Right hindlimb (tissue), 1 donor: ENCODE measurements around the gene ANKRD2.
"Not testable (repeated sequence)": the region's sequence is repeated elsewhere in the genome, so short reads cannot be mapped to it uniquely, and the experiment has no call there.

Source experiments
- DNase-seq: peaks from one replicate; pipeline ENCODE4 v3.0.0-alpha.2; 2018

Gene ANKRD2

GRCh38 chr10:97572214-97572989, at the start of gene ANKRD2:
Gene ANKRD2 (plus strand): TSS chr10:97572779. CDS start chr10:97572789, 10 bp downstream.
- peak; percentile 79 for DNase-seq

DNA sequence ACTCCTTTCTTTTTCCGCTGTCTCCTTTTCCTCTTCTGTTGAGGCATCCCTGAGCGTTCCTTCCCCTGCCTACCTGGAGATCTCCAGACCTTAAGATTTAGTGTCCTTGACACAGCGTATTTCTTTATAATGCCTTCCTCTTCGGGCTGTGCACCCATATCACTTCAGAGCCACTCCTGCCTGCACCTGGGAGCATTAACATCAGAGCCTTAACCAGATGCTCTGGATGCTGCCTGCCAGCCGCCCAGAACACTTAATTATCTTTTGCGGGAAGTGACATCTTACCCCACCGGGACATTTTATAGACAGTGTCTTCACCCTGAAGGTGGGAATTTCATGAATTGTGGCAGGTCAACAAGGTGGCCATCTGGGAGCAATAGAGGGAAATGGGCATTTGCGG, 49.6 kb upstream of the ANKRD2 start:
- no peak for DNase-seq

DNA sequence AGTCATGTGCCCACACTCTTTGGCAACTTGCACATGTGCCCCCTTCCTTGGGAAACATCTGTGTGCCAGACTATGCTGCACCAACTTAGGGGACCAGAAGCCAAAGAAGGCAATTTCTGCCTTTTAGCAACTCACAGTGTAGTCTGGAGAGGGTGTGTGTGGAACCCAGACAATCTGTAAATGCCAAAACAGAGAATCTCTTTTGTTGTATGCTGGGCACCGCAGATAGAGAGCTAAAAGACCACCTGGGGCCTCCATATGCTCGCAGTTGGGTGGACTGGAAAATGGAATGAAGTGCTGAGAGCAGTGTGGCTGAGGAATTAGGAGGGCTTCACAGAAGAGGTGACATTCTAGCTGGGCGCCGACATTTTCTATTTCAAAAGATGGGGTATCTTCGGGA, 47.5 kb upstream of the ANKRD2 start:
- DNase-seq, result no peak

GRCh38 chr10:97525683-97526110, 46.9 kb upstream of the ANKRD2 start:
- no peak for DNase-seq

DNA sequence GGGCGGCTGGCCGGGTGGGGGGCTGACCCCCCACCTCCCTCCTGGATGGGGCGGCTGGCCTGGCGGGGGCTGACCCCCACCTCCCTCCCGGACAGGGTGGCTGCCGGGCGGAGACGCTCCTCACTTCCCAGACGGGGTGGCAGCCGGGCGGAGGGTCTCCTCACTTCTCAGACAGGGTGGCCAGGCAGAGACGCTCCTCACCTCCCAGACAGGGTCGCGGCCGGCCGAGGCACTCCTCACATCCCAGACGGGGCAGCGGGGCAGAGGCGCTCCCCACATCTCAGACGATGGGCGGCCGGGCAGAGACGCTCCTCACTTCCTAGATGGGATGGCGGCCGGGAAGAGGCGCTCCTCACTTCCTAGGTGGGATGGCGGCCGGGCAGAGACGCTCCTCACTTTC, 43.7 kb upstream of the ANKRD2 start:
- DNase-seq, result not testable (repeated sequence)

GRCh38 chr10:97529685-97530465, 42.7 kb upstream of the ANKRD2 start:
- no peak for DNase-seq

DNA sequence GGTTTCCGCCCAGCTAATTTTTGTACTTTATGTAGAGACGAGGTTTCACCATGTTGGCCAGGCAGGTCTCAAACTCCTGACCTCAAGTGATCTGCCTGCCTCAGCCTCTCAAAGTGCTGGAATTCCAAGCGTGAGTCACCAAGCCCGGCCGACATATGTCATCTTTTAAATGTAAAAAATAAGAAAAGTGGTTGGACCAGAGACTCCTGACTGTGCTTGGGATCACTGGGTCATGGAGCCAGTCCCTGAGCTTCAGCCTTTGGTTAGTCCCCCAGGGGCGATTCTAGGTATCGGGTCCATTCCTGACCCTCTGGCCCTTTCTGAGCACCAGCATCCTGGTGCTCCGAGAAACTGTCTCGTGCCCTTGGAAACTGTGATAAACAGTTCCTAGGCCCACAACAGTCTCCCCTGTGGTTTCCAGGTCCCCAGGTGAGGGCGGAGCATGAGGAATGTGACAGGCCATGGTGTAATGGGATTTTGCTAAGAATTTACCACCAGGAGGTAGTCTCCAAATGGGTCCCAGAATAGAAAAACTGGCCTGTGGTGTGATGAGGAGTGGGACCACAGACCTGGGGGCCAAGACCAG, 41.1 kb upstream of the ANKRD2 start:
- DNase-seq, result no peak

- DNase-seq, result peak; percentile 78
Observed at GRCh38 chr10:97532935-97533671, 39.5 kb upstream of the ANKRD2 start.

DNA sequence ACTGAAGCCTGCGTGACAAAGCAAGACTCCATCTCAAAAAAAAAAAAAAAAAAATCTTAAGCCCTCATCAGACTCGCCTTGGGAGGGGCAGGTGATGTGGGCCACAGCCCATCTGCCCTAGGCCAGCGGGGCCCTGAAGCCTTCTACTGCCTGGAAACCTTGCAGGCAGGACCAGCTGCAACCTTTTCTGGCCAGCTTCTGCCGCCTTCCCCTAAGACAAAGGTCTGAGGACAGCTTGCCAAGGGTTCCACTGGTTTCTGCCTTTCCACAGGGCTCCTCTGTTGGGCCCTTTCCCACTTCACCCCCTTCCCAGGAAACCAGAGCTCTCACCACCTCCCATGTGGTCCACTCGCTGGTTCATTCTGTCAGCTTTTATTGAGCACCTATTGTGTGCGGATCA, 38.7 kb upstream of the ANKRD2 start:
- no peak for DNase-seq

- DNase-seq, result no peak
Observed at GRCh38 chr10:97534746-97535367, 37.7 kb upstream of the ANKRD2 start.

- DNase-seq, result no peak
Observed at GRCh38 chr10:97537186-97537869, 35.3 kb upstream of the ANKRD2 start.

- no peak for DNase-seq
Observed at GRCh38 chr10:97538411-97538810, 34.2 kb upstream of the ANKRD2 start.

DNA sequence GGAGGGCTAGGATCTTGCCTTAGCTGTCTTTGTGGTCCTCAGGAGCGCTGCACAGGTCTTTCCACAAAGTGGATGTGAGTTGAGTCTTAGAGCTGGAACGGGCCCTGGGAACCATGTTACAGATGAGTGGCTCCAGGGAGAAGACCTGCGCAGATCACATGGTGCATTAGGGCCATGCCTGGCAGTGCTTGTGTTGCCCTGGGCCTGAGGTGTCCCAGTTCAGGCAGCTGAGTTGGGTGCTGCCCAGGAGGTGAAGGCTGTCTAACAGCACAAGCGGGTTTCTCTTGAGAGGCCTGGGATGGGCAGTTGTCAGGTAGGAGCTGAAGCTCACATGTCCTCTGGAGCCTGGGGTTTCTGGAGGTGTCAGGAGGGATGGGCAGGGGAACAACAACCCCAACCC, 33.7 kb upstream of the ANKRD2 start:
- no peak for DNase-seq

DNA sequence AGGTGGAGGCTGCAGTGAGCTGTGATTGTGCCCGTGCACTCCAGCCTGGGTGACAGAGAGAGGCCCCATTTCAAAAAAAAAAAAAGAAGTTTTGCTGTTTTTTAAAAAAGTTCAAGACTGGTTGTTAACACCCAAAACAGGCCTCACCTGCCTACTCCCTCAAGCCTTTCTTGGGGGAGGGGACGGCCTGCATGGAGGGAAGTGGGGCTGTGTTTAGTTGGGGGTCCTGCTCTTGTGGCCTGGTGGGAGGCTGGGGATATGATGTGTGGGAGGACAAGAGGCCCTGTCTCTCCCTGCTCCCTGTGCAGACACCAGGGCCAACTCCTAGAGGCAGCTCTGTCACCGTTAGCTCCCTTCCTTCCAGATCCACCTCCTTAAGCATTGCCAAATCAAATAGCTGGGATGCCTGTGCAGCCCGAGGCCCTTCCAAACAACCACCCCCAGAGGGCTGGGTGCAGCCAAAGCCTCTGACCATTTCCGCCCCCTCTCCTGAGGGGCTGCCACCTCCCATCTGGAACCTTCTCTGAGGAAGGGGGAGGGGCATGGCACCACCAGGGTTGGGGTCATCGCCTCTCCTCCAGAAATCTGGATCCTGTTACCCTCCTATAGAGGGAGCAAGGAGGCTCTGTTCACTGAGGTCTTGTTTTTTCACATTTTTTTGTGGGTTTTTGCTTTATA, 32.9 kb upstream of the ANKRD2 start:
- DNase-seq, result peak; percentile 63

- DNase-seq, result no peak
Observed at GRCh38 chr10:97540669-97541500, 31.7 kb upstream of the ANKRD2 start.

- peak; percentile 92 for DNase-seq
Observed at GRCh38 chr10:97542169-97543024, 30.2 kb upstream of the ANKRD2 start.

DNA sequence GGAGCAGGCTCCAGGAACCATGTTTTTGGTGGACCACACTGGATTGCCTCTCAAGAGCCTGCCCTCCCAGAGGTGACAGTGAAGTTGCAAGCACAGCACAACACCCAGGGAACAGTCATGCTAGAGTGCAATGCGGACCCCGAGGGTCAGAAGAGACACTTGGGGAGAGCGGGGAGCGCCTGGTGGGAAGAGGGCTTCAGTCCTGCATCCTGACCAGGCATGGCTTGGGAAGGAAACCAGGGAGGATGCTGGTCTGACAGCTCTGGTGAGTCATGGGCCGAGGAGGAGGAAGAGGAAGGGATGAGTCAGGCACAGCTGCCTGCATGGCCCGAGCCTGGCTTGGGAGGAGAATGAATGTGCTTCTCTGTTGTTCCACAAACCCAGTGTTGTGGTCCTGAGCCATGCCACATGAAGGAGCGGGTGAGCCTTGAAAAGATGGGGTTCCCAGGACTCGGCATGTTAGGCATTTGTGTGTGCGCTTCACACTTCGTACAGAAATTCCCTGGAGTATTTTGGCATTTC, 29.5 kb upstream of the ANKRD2 start:
- peak; percentile 79 for DNase-seq

DNA sequence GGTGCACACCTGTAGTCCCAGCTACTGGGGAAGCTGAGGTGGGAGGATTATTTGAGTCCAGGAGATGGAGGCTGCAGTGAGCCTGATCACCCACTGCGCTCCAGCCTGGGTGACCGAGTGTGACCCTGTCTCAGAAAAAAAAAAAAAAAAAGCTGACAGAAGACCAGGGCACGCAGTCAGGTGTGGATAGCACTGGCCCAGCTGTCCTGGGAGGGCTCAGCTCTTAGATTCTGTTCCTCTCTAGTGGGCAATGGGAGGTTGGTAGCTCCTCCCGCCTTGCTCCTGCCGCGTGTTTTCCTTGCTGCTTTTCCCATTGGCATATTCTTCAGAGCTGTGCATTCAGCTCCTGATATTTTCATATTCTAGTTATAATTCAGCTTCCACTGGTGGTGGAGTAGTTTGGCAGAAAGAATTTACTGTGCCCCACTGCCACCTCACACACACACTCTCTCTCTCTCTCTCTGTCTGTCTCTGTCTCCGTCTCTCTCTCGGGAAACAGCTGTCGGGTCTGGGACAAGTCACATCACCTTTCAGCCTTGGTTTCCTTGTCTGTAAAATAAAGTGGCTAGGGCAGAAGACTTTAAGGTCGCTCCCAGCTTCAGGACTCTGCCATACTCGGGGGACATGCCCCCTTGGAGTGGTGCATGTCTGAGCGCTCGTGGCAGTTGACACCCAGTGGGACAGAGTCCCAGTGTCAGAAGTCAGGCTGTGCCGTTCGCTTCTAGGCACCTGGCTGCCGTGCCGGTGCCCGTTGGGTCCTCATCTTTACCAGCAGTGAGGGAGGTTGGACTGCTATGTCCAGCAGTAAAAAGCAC, 25.9 kb upstream of the ANKRD2 start:
- DNase-seq, result no peak
